PC-9 (cell line): ENCODE measurements around the gene BCL2A1.

Experiments
- EZH2 ChIP-seq: fragments of 200-600 bp; sonication (generic); IDR thresholded peaks from 2 replicates; pipeline ENCODE4 v1.8.0; 2017; ENCODE audit warnings: antibody characterized with exemption, low read depth
- TF ChIP-seq, protein P1 (sequence below): fragments of 200-600 bp; sonication (generic); conservative IDR thresholded peaks from 2 replicates; pipeline ENCODE4 v1.6.1; 2017; ENCODE audit warnings: mixed run types, antibody characterized with exemption, mild to moderate bottlenecking, moderate library complexity

DNA sequence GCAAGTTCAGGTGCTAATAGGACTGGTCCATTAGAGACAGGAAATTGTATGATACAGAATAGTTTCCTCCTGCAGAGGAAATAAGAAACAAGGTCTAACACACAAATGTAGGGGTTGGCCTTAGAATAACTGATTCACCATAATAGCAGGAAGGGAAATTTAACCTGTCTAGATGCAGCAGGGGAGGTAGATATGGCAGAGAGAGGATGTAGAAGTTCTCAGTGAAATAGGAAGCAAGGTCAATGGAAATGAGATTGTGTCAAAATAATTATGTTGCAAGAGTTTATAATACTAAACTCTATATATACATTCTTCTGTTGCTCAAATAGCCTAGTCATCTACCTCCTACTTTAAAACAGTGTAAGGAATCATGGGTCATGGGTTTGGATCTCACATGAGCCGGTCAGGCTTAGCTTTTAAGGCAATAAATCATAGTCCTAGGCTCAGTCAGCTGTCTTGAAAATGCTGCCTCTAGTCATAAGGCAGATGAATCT lies 17.0 kb downstream of the BCL2A1 start:
- TF ChIP-seq, protein P1, sequence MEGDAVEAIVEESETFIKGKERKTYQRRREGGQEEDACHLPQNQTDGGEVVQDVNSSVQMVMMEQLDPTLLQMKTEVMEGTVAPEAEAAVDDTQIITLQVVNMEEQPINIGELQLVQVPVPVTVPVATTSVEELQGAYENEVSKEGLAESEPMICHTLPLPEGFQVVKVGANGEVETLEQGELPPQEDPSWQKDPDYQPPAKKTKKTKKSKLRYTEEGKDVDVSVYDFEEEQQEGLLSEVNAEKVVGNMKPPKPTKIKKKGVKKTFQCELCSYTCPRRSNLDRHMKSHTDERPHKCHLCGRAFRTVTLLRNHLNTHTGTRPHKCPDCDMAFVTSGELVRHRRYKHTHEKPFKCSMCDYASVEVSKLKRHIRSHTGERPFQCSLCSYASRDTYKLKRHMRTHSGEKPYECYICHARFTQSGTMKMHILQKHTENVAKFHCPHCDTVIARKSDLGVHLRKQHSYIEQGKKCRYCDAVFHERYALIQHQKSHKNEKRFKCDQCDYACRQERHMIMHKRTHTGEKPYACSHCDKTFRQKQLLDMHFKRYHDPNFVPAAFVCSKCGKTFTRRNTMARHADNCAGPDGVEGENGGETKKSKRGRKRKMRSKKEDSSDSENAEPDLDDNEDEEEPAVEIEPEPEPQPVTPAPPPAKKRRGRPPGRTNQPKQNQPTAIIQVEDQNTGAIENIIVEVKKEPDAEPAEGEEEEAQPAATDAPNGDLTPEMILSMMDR, result no peak
- TF ChIP-seq EZH2, result no peak
